Measurements from ENCODE around the gene HAS3. TPM values are rescaled to one million over a fixed set of nuclear protein-coding genes. Genes with fewer than 3 reads are reported as not detected.
A peak's percentile ranks its signal among the peaks of the same experiment; 100 is the strongest.
"Not testable (repeated sequence)": the region's sequence is repeated elsewhere in the genome, so short reads cannot be mapped to it uniquely, and the experiment has no call there.

Gene HAS3
- total and polyA plus RNA-seq, 2 donors (not counting 3 experiments of a cell fraction or from before 2014, with no cell fraction given), result 1.5 to 1.8 TPM

- H3K9me1 ChIP-seq (replicated peaks; ENCODE audit: control insufficient read depth, extremely low read depth, insufficient read depth, low read length), result no peaks in the 10 kb centered on the region
- no TSS peak for BruUV-seq (replicated peaks)
- H3K9me3 ChIP-seq (replicated peaks; ENCODE audit: control insufficient read depth, insufficient read depth, low read length), result no peaks in the 10 kb centered on the region
- H3K9ac ChIP-seq (replicated peaks; ENCODE audit: extremely low read depth, insufficient read depth, low read length), result no peak overlapping the region
- peaks cover 12% of the 10 kb centered on the region for H3K4me1 ChIP-seq (ENCODE audit: control insufficient read depth, extremely low read depth, insufficient read depth, low read length)
- H3K79me2 ChIP-seq (ENCODE audit: control insufficient read depth, insufficient read depth, low read length), result peaks cover 62% of the 10 kb centered on the region
- no peak overlapping the region for H3K27ac ChIP-seq (ENCODE audit: insufficient read depth, low read depth, low read length)
- CTCF ChIA-PET, result interaction anchor here (3.6 to 6.8 kb wide), 3 partner anchors 14 to 279 kb away, joined by 45 to 114 read pairs (median 107); no protein-coding TSS in a partner anchor
- dilution Hi-C loops (cut with MboI; ENCODE audit: extremely low pct_ligation_motif_present, low sequenced_read_pairs) (no loop called here), intact Hi-C loops (cut with micrococcal nuclease) (no loop called here)
- TF ChIP-seq MYC (IDR thresholded peaks at IDR 0.05; ENCODE audit: low read depth, low read length), result no peak
- no peak for TF ChIP-seq FOS (IDR thresholded peaks at IDR 0.05; ENCODE audit: borderline replicate concordance, insufficient read depth, low read length)
- no peak for TF ChIP-seq CTCF (IDR thresholded peaks at IDR 0.05; ENCODE audit: extremely low read depth in 1 of 2, insufficient read depth in 1 of 2, low read depth in 1 of 2, low read length in 2 of 2)
- TF ChIP-seq EZH2 (IDR thresholded peaks at IDR 0.05; ENCODE audit: borderline replicate concordance, low read depth, low read length, severe bottlenecking), result no peak
- TF ChIP-seq POLR2AphosphoS5 (IDR thresholded peaks at IDR 0.05; ENCODE audit: insufficient read depth, low read depth, low read length), result no peak
- TF ChIP-seq MAX (IDR thresholded peaks at IDR 0.05; ENCODE audit: insufficient read depth, insufficient read length), result no peak
- TF ChIP-seq POLR2A (IDR thresholded peaks at IDR 0.05; ENCODE audit: low read depth, low read length), result no peak
- TF ChIP-seq GATA2 (IDR thresholded peaks at IDR 0.05; ENCODE audit: insufficient read depth, insufficient read length, low read depth, low read length), result no peak
- no peak for TF ChIP-seq JUN (IDR thresholded peaks at IDR 0.05; ENCODE audit: borderline replicate concordance, insufficient read depth, insufficient read length, low read depth)
- POLR2A ChIA-PET, result no interaction called here
- peak; percentile 12 for FAIRE-seq
- no peak overlapping the region for H2AFZ ChIP-seq (ENCODE audit: low read depth, low read length)
- no peaks in the 10 kb centered on the region for H3K27me3 ChIP-seq (ENCODE audit: control insufficient read depth in 2 of 2, insufficient read depth in 2 of 2, low read length in 2 of 2)
- no peak overlapping the region for H3K4me3 ChIP-seq (replicated peaks in 1 of 3; ENCODE audit: insufficient read depth in 1 of 3, low read depth in 1 of 3, low read length in 3 of 3)
- H3K4me2 ChIP-seq (ENCODE audit: insufficient read depth, low read length), result no peak overlapping the region
- peaks cover 3% of the 10 kb centered on the region for H4K20me1 ChIP-seq (replicated peaks; ENCODE audit: control insufficient read depth, extremely low read depth, insufficient read depth, low read length)
- no peak for DNase-seq (ENCODE audit: low read depth, low spot score)
- H3K36me3 ChIP-seq (ENCODE audit: control insufficient read depth in 2 of 2, extremely low read depth in 1 of 2, insufficient read depth in 2 of 2, low read length in 2 of 2), result no peaks in the 10 kb centered on the region
Observed at GRCh38 chr16:69126221-69126620, 20.8 kb downstream of the HAS3 start.

- H3K9me1 ChIP-seq (replicated peaks; ENCODE audit: control insufficient read depth, extremely low read depth, insufficient read depth, low read length); BruUV-seq (replicated peaks); dilution Hi-C loops (cut with MboI; ENCODE audit: extremely low pct_ligation_motif_present, low sequenced_read_pairs); H3K9me3 ChIP-seq (replicated peaks; ENCODE audit: control insufficient read depth, insufficient read depth, low read length); H4K20me1 ChIP-seq (replicated peaks; ENCODE audit: control insufficient read depth, extremely low read depth, insufficient read depth, low read length); FAIRE-seq; H3K9ac ChIP-seq (replicated peaks; ENCODE audit: extremely low read depth, insufficient read depth, low read length); H3K36me3 ChIP-seq (ENCODE audit: control insufficient read depth in 2 of 2, extremely low read depth in 1 of 2, insufficient read depth in 2 of 2, low read length in 2 of 2); H3K4me3 ChIP-seq (replicated peaks in 1 of 3; ENCODE audit: insufficient read depth in 1 of 3, low read depth in 1 of 3, low read length in 3 of 3); DNase-seq (ENCODE audit: low read depth, low spot score); H2AFZ ChIP-seq (ENCODE audit: low read depth, low read length); H3K27me3 ChIP-seq (ENCODE audit: control insufficient read depth in 2 of 2, insufficient read depth in 2 of 2, low read length in 2 of 2); H3K27ac ChIP-seq (ENCODE audit: insufficient read depth, low read depth, low read length); H3K4me2 ChIP-seq (ENCODE audit: insufficient read depth, low read length); intact Hi-C loops (cut with micrococcal nuclease): not testable (repeated sequence)
- POLR2A ChIA-PET, result interaction anchor here (0.7 kb wide), 1 partner anchor 113 kb away, joined by 3 read pairs; no protein-coding TSS in a partner anchor
- peaks cover 12% of the 10 kb centered on the region for H3K4me1 ChIP-seq (ENCODE audit: control insufficient read depth, extremely low read depth, insufficient read depth, low read length)
- peaks cover 68% of the 10 kb centered on the region for H3K79me2 ChIP-seq (ENCODE audit: control insufficient read depth, insufficient read depth, low read length)
- CTCF ChIA-PET, result interaction anchor here (6.8 kb wide), 1 partner anchor 224 kb away, joined by 107 read pairs; no protein-coding TSS in a partner anchor
Observed at GRCh38 chr16:69126801-69127200, 21.3 kb downstream of the HAS3 start.
